Amniotic epithelial cell (primary cell): ENCODE data around the gene CFAP69.
A peak's percentile ranks its signal among the peaks of the same experiment; 100 is the strongest.
"Not testable (repeated sequence)": the region's sequence is repeated elsewhere in the genome, so short reads cannot be mapped to it uniquely, and the experiment has no call there.

Experiments
- DNase-seq: peaks from one replicate; pipeline ENCODE4 v3.0.0-alpha.2; 2010; ENCODE audit warnings: low read depth

Gene CFAP69

GRCh38 chr7:90345595-90346335 lies 100.8 kb downstream of the CFAP69 start:
- peak; percentile 57 for DNase-seq

- DNase-seq, result peak; percentile 93
Observed at GRCh38 chr7:90346336-90347125, 101.6 kb downstream of the CFAP69 start, which contains the start of gene GTPBP10. GTPBP10 (plus strand) TSS chr7:90346716; CDS start chr7:90346742, 26 bp downstream.

- no peak for DNase-seq
Observed at GRCh38 chr7:90347759-90348158, 102.8 kb downstream of the CFAP69 start.

GRCh38 chr7:90349305-90349704 lies 104.3 kb downstream of the CFAP69 start:
- DNase-seq, result no peak

GRCh38 chr7:90350032-90350431 lies 105.1 kb downstream of the CFAP69 start:
- DNase-seq, result not testable (repeated sequence)

- no peak for DNase-seq
Observed at GRCh38 chr7:90351987-90352386, 107.0 kb downstream of the CFAP69 start.
